H7 (cell line): ENCODE data around the gene ATE1. TPM values are rescaled to one million over a fixed set of nuclear protein-coding genes. Genes with fewer than 3 reads are reported as not detected.
A peak's percentile ranks its signal among the peaks of the same experiment; 100 is the strongest.
"Not testable (repeated sequence)": the region's sequence is repeated elsewhere in the genome, so short reads cannot be mapped to it uniquely, and the experiment has no call there.

Experiments used
- DNase-seq: peaks from one replicate; pipeline ENCODE4 v3.0.0; 2012
- H3K27me3 ChIP-seq: 2 replicates; pipeline ENCODE4 v1.6.0; 2011; ENCODE audit warnings: mild to moderate bottlenecking, low read length; ENCODE audit not compliant: control insufficient read depth, insufficient read depth
- H3K36me3 ChIP-seq: replicated peaks from 2 replicates; pipeline ENCODE4 v1.5.1; 2011; ENCODE audit warnings: low read length; ENCODE audit not compliant: control insufficient read depth, insufficient read depth
- H3K4me3 ChIP-seq: 2 replicates; pipeline ENCODE4 v1.5.1; 2011; ENCODE audit warnings: low read depth, mild to moderate bottlenecking, control low read depth, low read length, moderate library complexity; ENCODE audit not compliant: insufficient read depth
- total RNA-seq: library from RNA; depleted of rRNA; stranded (reverse); fragments of >200 nt; shearing (Covaris generic); gene quantifications from 2 replicates; pipeline ENCODE4 v1.2.3, GENCODE V29; 2014; rRNA removed

Gene ATE1
- 13.4 and 17.3 TPM in 2 replicates for total RNA-seq

GRCh38 chr10:121927841-121928527 lies at the start of gene ATE1:
ATE1 (minus strand) TSS chr10:121928031; CDS start chr10:121927949, 82 bp downstream.
- Histone ChIP-seq H3K27me3 (no peaks in the 10 kb centered on the region), H3K4me3 (peak within 1 kb of the TSS; percentile 98), H3K36me3 (peaks cover 1% of the 10 kb centered on the region; the same call in 1 of the 2 replicates)
- DNase-seq: peak; percentile 94

- no peak for DNase-seq
- Histone ChIP-seq H3K27me3 (no peaks in the 10 kb centered on the region), H3K4me3 (no peak overlapping the region), H3K36me3 (no peaks in the 10 kb centered on the region)
These were observed 48.8 kb upstream of the ATE1 start for GRCh38 chr10:121976607-121977006.

GRCh38 chr10:121975295-121976086 lies 47.7 kb upstream of the ATE1 start:
- peak; percentile 96 for DNase-seq
- H3K4me3 ChIP-seq: peak overlapping the region; percentile 83
- no peaks in the 10 kb centered on the region for H3K36me3 ChIP-seq
- H3K27me3 ChIP-seq: no peaks in the 10 kb centered on the region

GRCh38 chr10:121974535-121975294 lies 46.9 kb upstream of the ATE1 start, which contains the start of gene NSMCE4A:
NSMCE4A (minus strand) TSS chr10:121975217; CDS start chr10:121975165, 52 bp downstream.
- Histone ChIP-seq H3K27me3 (no peaks in the 10 kb centered on the region), H3K36me3 (no peaks in the 10 kb centered on the region), H3K4me3 (peak within 1 kb of the TSS; percentile 83)
- DNase-seq: peak; percentile 88

- DNase-seq: no peak
These were observed 46.2 kb upstream of the ATE1 start for GRCh38 chr10:121974019-121974534.

GRCh38 chr10:121969086-121969485 lies 41.3 kb upstream of the ATE1 start:
- not testable (repeated sequence) for H3K4me3 ChIP-seq, H3K36me3 ChIP-seq, H3K27me3 ChIP-seq, DNase-seq

More at GRCh38 chr10:121974019-121974534, 46.2 kb upstream of the ATE1 start:
- H3K4me3 ChIP-seq: peak overlapping the region; percentile 83
- no peaks in the 10 kb centered on the region for H3K36me3 ChIP-seq
- H3K27me3 ChIP-seq: no peaks in the 10 kb centered on the region

- Histone ChIP-seq H3K36me3 (peaks cover 9% of the 10 kb centered on the region), H3K4me3 (no peak overlapping the region), H3K27me3 (no peaks in the 10 kb centered on the region)
- DNase-seq: no peak
These were observed 38.2 kb upstream of the ATE1 start for GRCh38 chr10:121965996-121966395.

GRCh38 chr10:121961456-121961855 lies 33.6 kb upstream of the ATE1 start:
- no peak for DNase-seq
- H3K27me3 ChIP-seq: no peaks in the 10 kb centered on the region
- peaks cover 3% of the 10 kb centered on the region for H3K36me3 ChIP-seq
- H3K4me3 ChIP-seq: no peak overlapping the region

- Histone ChIP-seq H3K4me3 (no peak overlapping the region), H3K27me3 (no peaks in the 10 kb centered on the region), H3K36me3 (peaks cover 2% of the 10 kb centered on the region)
- no peak for DNase-seq
These were observed 31.8 kb upstream of the ATE1 start for GRCh38 chr10:121959671-121960070.

GRCh38 chr10:121956111-121957061 lies 28.6 kb upstream of the ATE1 start:
- no peak for DNase-seq
- Histone ChIP-seq H3K4me3 (no peak overlapping the region), H3K27me3 (no peaks in the 10 kb centered on the region), H3K36me3 (peaks cover 2% of the 10 kb centered on the region)

GRCh38 chr10:121952226-121952625 lies 24.4 kb upstream of the ATE1 start:
- Histone ChIP-seq H3K4me3 (no peak overlapping the region), H3K36me3 (no peaks in the 10 kb centered on the region; the same call in 1 of the 2 replicates), H3K27me3 (no peaks in the 10 kb centered on the region; the same call in 1 of the 2 replicates)
- DNase-seq: no peak

GRCh38 chr10:121949451-121949850 lies 21.6 kb upstream of the ATE1 start:
- DNase-seq: no peak

GRCh38 chr10:121949049-121949448 lies 21.2 kb upstream of the ATE1 start:
- Histone ChIP-seq H3K36me3 (no peaks in the 10 kb centered on the region), H3K4me3 (no peak overlapping the region), H3K27me3 (no peaks in the 10 kb centered on the region; the same call in 1 of the 2 replicates)
- DNase-seq: no peak

More at GRCh38 chr10:121949451-121949850, 21.6 kb upstream of the ATE1 start:
- Histone ChIP-seq H3K36me3 (no peaks in the 10 kb centered on the region), H3K27me3 (no peaks in the 10 kb centered on the region; the same call in 1 of the 2 replicates), H3K4me3 (no peak overlapping the region)
